Activated B cell treated with CpG ODN at 0.5 μM for 24 hours (primary cell): ENCODE results near the gene GRK2. TPM values are rescaled to one million over a fixed set of nuclear protein-coding genes. Genes with fewer than 3 reads are reported as not detected.
A peak's percentile ranks its signal among the peaks of the same experiment; 100 is the strongest.

Experiments used
- ATAC-seq: fragments of 200-7000 bp; cut with Tn5 transposase; one replicate; pipeline ENCODE4 v1.10.0; 2021; ENCODE audit warnings: low read depth, mild to moderate bottlenecking, moderate library complexity
- CTCF ChIA-PET: fragments of 350-600 bp; sonication (Branson Sonifier 250); formaldehyde crosslinking; loops from one replicate; lab custom pipeline; 2021; ENCODE audit warnings: antibody characterized with exemption; lab: Charles Lee
- POLR2A ChIA-PET: fragments of 350-600 bp; sonication (Branson Sonifier 250); formaldehyde crosslinking; loops from one replicate; lab custom pipeline; 2021; ENCODE audit warnings: antibody characterized with exemption; lab: Charles Lee
- DNase-seq: peaks from one replicate; pipeline ENCODE4 v3.0.0; 2022
- H3K27ac Mint-ChIP-seq: one replicate; pipeline ENCODE4 v1.8.0; 2020; ENCODE audit warnings: mixed read lengths
- H3K27me3 Mint-ChIP-seq: one replicate; pipeline ENCODE4 v1.8.0; 2021; ENCODE audit warnings: mixed read lengths
- H3K36me3 Mint-ChIP-seq: one replicate; pipeline ENCODE4 v1.8.0; 2021; ENCODE audit warnings: low read depth, mixed read lengths
- H3K4me1 Mint-ChIP-seq: one replicate; pipeline ENCODE4 v1.8.0; 2021; ENCODE audit warnings: mixed read lengths
- H3K4me3 Mint-ChIP-seq: one replicate; pipeline ENCODE4 v1.8.0; 2020; ENCODE audit warnings: mild to moderate bottlenecking, mixed read lengths
- H3K9me3 Mint-ChIP-seq: one replicate; pipeline ENCODE4 v1.8.0; 2020; ENCODE audit warnings: mixed read lengths
- CTCF ChIP-seq: fragments of 200-600 bp; IDR thresholded peaks from one replicate; pipeline ENCODE4 v1.8.0; 2022; ENCODE audit warnings: antibody characterized with exemption, mild to moderate bottlenecking
- intact Hi-C: fragments of 100-400 bp; cut with micrococcal nuclease; formaldehyde crosslinking; loops from one replicate; pipeline ENCODE4 v1.15.1; 2024
- total RNA-seq: library from RNA; stranded (reverse); gene quantifications from 2 replicates; pipeline ENCODE4 v1.2.3, GENCODE V29; 2022

Gene GRK2
- total RNA-seq: 159 and 175 TPM in 2 replicates

GRCh38 chr11:67266449-67267187 is at the start of gene GRK2:
GRK2 (plus strand) TSS chr11:67266473; CDS start chr11:67266700, 227 bp downstream.
- Mint-ChIP-seq H3K4me1 (peaks cover 72% of the 10 kb centered on the region), H3K4me3 (peak within 1 kb of the TSS; percentile 92), H3K27me3 (peaks cover 2% of the 10 kb centered on the region), H3K36me3 (peaks cover 33% of the 10 kb centered on the region), H3K9me3 (no peaks in the 10 kb centered on the region), H3K27ac (peak within 1 kb of the TSS; percentile 98)
- DNase-seq: no peak
- no peak for TF ChIP-seq CTCF
- CTCF ChIA-PET: interaction anchor here (0.8 to 3.2 kb wide), 7 partner anchors 12 to 115 kb away, joined by 3 to 26 read pairs (median 11); partner anchors contain the start of genes ANKRD13D and POLD4
- intact Hi-C loops: loop anchor here (1.0 kb wide), 1 partner anchor 51 kb away; no protein-coding TSS in a partner anchor
- ATAC-seq: peak; percentile 22
- POLR2A ChIA-PET: interaction anchor here (0.5 to 9.6 kb wide), 12 partner anchors 12 to 180 kb away, joined by 3 to 280 read pairs (median 20); partner anchors contain the start of genes ANKRD13D, CLCF1, POLD4 and PPP1CA

- no peak for TF ChIP-seq CTCF
- CTCF ChIA-PET: no interaction called here
- Mint-ChIP-seq H3K9me3 (no peaks in the 10 kb centered on the region), H3K27me3 (no peaks in the 10 kb centered on the region), H3K4me3 (no peak overlapping the region), H3K4me1 (no peaks in the 10 kb centered on the region), H3K36me3 (peaks cover 72% of the 10 kb centered on the region), H3K27ac (no peak overlapping the region)
- ATAC-seq (no peak), DNase-seq (no peak)
- POLR2A ChIA-PET: no interaction called here
- intact Hi-C loops: no loop called here
Observed at GRCh38 chr11:67227726-67228125, 38.5 kb upstream of the GRK2 start.

- no peak for TF ChIP-seq CTCF
- Mint-ChIP-seq H3K36me3 (peaks cover 61% of the 10 kb centered on the region), H3K27ac (no peak overlapping the region), H3K4me3 (no peak overlapping the region), H3K27me3 (no peaks in the 10 kb centered on the region), H3K9me3 (no peaks in the 10 kb centered on the region), H3K4me1 (peaks cover 11% of the 10 kb centered on the region)
- DNase-seq (no peak), ATAC-seq (no peak)
- CTCF ChIA-PET: no interaction called here
- POLR2A ChIA-PET: interaction anchor here (0.7 to 1.5 kb wide), 2 partner anchors 9 to 500 kb away, joined by 4 to 5 read pairs; no protein-coding TSS in a partner anchor
- intact Hi-C loops: loop anchor here (10.0 kb wide), 1 partner anchor 66 kb away; no protein-coding TSS in a partner anchor
Observed at GRCh38 chr11:67230406-67230805, 35.9 kb upstream of the GRK2 start.

GRCh38 chr11:67230886-67231285 is 35.4 kb upstream of the GRK2 start:
- ATAC-seq: no peak
- no peaks in the 10 kb centered on the region for H3K27me3 Mint-ChIP-seq
- POLR2A ChIA-PET: interaction anchor here (1.5 kb wide), 1 partner anchor 9 kb away, joined by 5 read pairs; no protein-coding TSS in a partner anchor
- no peak for TF ChIP-seq CTCF
- intact Hi-C loops: loop anchor here (10.0 kb wide), 1 partner anchor 66 kb away; no protein-coding TSS in a partner anchor
- H3K9me3 Mint-ChIP-seq: no peaks in the 10 kb centered on the region
- peaks cover 62% of the 10 kb centered on the region for H3K36me3 Mint-ChIP-seq
- H3K27ac Mint-ChIP-seq: no peak overlapping the region
- CTCF ChIA-PET: no interaction called here
- peaks cover 12% of the 10 kb centered on the region for H3K4me1 Mint-ChIP-seq
- DNase-seq: no peak
- H3K4me3 Mint-ChIP-seq: no peak overlapping the region
